Dedifferentiated amniotic fluid mesenchymal stem cell (primary cell): Measurements from ENCODE around the gene TXNDC8.
"Not testable (repeated sequence)": the region's sequence is repeated elsewhere in the genome, so short reads cannot be mapped to it uniquely, and the experiment has no call there.

ENCODE experiments used
- DNase-seq: peaks from one replicate; pipeline ENCODE4 v3.0.0-alpha.2; 2016; ENCODE audit errors: extremely low spot score

TXNDC8 gene

DNA sequence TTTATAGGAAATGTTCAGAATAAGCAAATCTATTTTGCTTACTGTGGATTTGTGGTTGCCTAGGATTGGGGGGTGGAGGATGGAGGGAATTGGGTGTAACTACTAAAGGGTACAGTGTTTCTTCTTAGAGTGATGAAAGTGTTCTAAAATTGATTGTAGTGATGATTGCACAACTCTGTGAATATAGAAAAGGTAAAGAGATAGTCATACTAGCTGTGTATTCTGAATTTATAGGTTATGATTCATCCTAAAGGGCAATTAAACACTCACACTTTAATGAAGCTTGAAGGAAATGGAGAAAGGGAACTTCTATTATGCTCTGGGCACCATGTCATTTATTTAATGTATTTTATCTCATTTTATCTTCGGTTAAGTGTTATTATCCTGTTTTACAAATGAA lies 9.9 kb downstream of the TXNDC8 start:
- DNase-seq = no peak

GRCh38 chr9:110323818-110324217 lies 13.8 kb downstream of the TXNDC8 start:
- DNase-seq = no peak

DNA sequence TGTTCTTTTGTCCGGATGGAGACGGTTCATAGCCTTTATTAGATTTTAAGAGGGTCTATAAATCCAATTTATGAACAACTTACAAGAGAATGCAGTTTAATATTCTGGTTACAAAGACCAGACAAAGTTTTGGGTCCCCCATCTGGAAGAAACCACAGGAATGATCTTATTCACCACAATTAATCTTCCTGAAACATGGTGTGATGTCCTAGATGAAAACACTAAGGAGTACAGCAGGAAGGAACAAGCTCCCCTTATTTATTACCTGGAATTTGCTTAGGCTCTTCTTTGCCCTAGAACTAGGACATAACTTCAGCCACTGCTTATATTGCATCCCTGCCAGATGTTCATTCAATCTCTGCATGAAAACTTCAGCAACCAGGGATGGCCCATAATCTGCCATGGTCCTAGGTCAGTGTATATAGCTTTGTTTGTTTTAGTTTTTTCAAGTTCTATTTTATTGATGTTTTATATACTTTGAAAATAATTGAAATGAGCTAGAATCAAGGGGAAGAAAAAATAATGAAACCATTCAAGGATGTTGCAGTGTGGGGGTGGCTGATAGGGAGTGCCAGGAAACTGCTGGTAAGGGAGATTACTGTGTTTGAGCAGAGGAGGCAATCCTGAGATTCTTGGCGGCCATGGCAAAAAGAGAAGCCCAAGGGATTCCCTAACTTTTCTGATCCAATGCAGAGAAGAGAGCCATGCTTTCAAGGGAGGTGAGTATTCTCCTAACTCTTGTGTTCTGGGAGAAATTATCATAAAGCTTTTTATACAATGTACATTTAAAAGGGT lies 16.8 kb downstream of the TXNDC8 start:
- DNase-seq = peak; percentile 31

DNA sequence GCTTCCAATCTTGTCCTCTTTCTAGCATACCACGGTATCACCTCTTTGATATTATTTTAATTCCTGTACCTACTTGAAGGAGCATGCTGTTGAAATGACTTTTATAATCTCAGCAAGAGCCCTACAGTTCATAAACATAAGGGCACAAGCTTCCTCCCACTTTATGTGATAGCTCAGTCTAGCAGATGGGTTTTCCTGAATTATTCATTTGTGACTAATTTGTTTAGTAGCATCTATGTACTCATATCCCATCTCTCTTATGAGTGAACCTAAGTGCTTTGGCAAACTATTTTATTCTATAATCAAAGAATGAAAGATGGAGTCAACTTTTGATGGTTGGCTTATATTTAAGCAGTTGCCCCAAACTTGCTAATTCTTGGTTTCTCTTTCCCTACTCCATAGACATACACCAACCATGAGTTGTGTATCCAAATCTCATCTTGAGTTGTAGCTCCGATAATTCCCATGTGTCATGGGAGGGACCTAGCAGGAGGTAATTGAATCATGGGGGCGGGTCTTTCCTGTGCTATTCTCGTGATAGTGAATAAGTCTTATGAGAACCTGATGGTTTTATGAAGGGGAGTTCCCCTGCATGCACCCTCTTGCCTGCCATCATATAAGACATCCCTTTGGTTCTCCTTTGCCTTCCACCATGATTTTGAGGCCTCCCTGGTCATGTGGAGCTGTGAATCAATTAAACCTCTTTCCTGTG lies 17.7 kb downstream of the TXNDC8 start:
- DNase-seq = no peak

GRCh38 chr9:110317911-110318310 lies 19.8 kb downstream of the TXNDC8 start:
- no peak for DNase-seq

GRCh38 chr9:110316261-110317075 lies 21.2 kb downstream of the TXNDC8 start:
- no peak for DNase-seq

DNA sequence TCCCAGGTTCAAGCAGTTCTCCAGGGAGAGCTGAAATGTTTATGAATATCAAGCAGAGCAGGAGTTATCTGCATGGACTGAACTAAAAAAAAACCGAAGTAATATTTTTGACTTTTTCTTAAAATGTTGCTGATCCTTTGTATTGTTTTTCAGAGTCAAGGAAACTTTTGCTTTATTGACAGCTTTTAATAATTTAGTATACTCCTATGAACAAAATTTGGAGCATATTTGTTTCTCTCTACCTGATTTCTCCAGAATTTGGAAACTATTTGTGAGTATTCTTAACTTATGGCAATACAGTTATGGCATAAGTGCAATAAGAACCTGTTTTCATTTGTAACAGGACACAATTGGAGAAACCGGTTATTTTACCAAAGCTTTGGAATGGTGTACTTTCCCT lies 25.7 kb downstream of the TXNDC8 start:
- DNase-seq = not testable (repeated sequence)

- no peak for DNase-seq
Measured at GRCh38 chr9:110309681-110310080, 28.0 kb downstream of the TXNDC8 start.

DNA sequence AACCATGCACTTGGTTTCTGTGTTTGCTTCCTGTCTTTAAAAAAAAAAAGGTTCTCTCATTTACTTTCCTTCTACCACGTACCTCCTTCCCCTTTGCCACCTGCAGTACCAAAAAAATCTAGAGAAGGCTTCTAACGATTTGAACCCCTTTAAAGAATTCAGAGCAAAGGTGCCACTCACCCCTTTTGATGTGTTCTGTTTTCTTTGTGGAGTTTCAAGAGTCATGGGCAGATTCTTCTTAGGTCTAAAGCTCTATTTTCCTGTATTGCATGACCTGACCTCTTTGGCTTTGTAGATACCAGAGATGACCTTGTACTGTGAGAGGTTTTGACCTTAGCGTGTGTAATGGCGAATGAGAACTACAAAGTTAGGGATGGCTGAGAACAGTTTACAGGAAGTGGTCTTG lies 29.0 kb downstream of the TXNDC8 start:
- DNase-seq = no peak

DNA sequence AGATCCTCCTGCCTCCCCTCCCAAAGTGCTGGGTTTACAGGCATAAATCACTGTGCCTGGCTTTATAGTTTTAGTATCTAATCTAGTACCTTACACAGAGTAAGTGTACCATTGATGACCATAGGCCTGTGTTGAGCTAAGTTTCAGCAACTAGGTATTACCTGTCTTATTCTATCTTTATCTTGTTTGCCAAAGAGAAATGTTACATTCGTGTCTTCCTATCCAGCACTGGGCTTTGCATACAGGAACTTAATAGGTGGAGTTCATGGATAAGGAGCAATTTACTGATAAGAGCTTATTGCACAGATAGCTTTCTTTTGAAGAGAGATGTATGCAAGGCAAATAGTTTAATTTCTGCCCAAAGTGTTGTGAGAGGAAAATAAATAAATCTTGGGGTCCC lies 30.5 kb downstream of the TXNDC8 start:
- DNase-seq = no peak

DNA sequence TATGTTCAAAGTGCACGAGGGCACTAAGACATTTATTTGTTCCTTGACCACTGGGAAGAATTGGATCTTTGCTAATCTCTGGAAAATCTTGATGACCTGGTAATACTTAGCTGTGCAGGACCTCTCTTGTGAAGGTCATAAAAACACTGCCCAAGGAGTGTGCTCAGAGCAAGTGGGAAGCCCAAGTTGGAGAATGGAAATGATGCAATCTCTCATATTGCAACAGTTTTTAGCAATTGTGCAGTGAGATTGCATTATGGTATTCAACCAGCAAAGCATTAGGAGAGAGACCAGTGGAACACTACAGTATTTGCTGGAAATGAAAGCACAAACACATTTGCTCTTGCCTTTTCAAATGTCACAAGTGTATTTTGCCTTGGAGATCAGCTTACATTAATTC lies 34.5 kb downstream of the TXNDC8 start:
- peak; percentile 72 for DNase-seq

GRCh38 chr9:110298043-110298605 lies 39.5 kb downstream of the TXNDC8 start:
- no peak for DNase-seq

DNA sequence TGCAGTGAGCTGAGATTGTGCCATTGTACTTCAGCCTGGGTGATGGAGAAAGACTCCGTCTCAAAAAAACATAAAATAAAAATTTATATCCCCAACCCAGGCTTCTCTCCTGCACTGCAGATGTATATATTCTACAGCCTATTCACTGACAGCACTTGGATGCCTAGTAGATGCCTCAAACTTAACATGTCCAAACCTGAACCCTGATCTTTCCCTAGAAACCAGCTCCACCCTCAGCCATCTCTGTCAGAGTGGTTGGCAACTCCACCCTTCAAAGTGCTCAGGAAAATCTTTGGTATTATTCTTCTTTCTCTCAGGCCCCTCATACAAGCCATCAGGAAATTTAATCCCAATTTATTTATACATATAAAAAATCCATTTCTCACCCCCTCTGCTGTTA lies 44.4 kb downstream of the TXNDC8 start:
- DNase-seq = no peak

- DNase-seq = no peak
Measured at GRCh38 chr9:110291921-110292557, 45.6 kb downstream of the TXNDC8 start.

DNA sequence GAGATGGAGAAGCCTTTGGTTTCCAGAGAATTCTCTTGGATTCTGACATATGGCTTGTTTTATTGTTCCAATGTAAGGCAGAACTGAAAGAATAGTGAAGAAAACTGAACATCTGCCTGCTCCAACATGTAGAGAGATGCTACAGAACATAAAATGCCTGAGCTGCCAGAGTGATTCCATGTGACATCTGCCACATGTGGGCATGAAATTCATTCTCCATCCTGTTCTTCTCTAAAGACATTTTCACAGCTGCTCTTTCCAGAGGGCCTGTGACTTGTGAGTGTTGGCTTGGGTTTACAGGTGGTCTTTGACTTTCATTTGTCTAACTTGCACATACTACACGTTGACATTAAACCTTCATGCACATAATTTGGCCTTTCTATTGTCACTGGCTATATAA lies 47.7 kb downstream of the TXNDC8 start:
- no peak for DNase-seq

GRCh38 chr9:110288503-110288902 lies 49.2 kb downstream of the TXNDC8 start:
- DNase-seq = no peak

DNA sequence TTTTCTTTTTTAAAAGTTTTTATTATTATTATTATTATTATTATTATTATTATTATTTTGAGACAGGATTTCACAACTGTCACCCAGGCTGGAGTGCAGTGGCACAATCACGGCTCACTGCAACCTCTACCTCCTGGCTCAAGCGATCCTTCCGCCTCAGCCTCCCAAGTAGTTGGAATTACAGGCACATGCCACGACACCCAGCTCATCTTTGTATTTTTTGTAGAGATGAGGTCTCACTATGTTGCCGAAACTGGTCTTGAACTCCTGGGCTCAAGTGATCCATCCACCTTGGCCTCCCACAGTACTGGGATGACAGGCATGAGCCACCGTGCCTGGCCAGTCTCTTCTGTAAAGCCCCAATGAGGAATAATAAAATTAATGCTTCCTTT lies 50.4 kb downstream of the TXNDC8 start:
- no peak for DNase-seq

DNA sequence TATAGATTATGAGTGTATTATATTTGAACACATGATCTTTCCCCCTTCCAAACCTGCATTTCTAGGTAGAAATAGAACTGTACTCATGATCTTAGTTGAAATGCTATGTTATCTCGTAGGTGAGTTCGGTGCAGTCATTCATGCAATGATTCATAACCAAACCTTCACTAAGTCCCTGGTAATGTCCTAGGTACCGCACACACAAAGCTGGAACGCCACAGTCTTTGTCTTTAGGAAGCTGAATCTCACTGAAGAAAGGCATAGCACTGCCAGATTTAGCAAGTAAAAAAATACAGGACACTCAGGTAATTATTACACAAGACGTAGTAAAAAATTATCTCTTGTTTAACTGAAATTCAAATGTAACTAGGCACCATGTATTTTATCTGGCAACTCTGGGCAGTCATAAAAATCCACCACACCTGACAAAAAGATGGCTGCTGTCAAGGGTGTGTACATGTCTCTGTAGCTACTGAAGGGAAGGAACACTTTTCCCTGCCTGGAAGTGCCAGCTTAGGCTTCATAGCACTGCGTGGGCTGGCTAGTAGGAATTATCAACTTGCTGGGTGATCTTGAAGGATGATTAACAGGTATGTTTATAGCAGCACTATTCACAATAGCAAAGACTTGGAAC lies 53.3 kb downstream of the TXNDC8 start:
- no peak for DNase-seq

DNA sequence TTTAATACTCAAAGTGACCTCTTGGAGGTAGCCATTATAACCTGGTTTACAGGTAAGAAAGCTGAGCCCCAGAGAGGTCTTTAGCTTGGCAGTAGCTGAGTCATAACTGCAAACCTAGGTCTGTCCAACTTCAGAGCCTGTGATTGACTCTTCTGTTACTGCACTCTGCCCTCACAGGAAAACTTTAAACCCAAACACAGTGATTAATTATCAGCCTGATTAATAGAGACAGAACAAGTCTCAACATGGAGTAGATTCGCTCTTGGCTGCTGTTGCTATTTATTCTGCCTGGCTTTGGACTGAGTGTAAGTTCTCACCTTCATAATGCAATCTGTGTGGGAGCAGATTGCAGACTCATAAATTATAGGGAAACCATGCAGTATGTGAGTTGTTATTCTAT lies 53.9 kb downstream of the TXNDC8 start:
- no peak for DNase-seq

DNA sequence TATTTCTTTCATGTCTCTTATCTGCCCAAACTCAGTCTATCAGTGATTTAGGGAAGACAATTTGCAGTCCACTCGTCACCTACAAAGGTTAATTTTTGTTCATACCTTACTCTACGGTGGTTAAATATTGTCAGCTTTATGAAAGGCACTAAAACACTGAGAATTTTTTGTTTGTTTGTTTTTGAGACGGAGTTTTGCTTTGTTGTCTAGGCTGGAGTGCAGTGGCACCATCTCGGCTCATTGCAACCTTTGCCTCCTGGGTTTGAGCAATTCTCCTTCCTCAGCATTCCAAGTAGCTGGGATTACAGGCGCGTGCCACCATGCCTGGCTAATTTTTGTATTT lies 55.0 kb downstream of the TXNDC8 start:
- no peak for DNase-seq

DNA sequence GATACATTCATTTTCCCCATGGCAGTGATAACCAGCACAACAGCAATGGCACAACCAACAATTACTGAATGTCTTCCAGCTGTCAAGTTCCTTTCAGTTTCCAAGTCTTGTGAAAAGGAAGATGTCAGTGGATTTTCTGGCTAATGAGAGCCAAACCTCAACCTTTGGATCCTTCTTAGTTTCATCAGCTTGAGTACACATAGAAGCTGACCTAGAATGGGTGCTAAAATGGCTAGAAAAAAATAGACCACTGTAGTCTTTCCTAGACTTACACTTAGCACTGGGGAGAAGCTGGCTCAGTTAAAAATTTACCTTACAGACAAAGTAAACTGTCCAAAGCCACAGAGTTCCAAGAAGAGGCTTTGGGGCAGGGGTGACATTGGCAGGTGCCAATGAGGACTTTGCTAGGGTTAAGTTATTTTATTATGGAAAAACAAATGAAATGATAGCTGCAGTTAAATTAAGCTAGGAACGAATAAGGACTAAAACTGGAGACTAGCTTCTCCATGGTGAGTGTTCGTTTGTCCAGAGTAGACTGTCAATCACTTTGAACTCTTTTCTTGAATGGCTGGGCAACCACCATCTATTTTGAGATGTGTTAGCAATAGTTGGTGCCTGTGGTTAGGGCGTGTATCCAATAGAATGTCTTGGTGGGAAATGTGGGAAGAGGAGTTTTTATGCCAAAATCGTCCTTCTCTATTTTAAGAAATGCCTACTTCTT lies 55.5 kb downstream of the TXNDC8 start:
- no peak for DNase-seq
